NCI-H2107 (cell line): ENCODE measurements around the gene EPN2.
"Not testable (repeated sequence)": the region's sequence is repeated elsewhere in the genome, so short reads cannot be mapped to it uniquely, and the experiment has no call there.

Experiments used
- DNase-seq: peaks from one replicate; lab custom pipeline; 2025; lab: John Stamatoyannopoulos, UW

The EPN2 gene

GRCh38 chr17:19237139-19237388 lies at the start of gene EPN2:
EPN2 (plus strand) TSS chr17:19237366; CDS start chr17:19283120, 45,754 bp downstream.
- not testable (repeated sequence) for DNase-seq

- not testable (repeated sequence) for DNase-seq
Observed at GRCh38 chr17:19187883-19188869, 49.0 kb upstream of the EPN2 start.

DNA sequence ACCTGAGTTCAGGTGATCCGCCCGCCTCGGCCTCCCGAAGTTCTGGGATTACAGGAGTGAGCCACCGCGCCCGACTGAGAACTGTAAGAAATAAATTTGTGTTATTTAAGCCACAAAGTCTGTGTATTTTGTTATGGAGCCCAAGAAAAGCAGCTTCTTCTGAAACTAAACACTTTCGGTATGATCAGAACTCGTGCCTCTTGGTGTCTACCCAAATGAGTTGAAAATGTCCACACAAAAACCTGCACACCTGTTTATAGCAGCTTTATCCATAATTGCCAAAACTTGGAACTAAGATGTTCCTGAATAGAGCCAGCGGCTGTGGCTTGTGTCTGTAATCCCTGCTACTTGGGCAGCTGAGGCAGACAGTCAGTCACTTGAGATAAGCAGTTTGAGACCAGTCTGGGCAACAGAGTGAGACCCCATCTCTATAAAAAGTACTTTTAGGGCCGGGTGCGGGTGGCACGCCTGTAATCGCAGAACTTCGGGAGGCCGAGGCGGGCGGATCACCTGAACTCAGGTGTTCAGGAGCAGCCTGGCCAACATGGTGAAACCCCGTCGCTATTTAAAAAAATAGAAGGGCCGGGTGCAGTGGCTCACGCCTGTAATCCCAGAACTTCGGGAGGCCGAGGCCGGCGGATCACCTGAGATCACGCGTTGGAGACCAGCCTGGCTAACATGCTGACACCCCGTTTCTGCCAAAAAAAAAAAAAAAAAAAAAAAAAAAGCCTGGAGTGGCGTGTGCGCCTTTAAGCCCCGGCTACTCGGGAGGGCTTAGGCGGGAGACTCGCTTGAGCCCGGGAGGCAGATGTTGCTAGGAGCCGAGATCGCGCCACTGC lies 48.1 kb upstream of the EPN2 start:
- not testable (repeated sequence) for DNase-seq

- not testable (repeated sequence) for DNase-seq
Observed at GRCh38 chr17:19189781-19190405, 47.3 kb upstream of the EPN2 start.

DNA sequence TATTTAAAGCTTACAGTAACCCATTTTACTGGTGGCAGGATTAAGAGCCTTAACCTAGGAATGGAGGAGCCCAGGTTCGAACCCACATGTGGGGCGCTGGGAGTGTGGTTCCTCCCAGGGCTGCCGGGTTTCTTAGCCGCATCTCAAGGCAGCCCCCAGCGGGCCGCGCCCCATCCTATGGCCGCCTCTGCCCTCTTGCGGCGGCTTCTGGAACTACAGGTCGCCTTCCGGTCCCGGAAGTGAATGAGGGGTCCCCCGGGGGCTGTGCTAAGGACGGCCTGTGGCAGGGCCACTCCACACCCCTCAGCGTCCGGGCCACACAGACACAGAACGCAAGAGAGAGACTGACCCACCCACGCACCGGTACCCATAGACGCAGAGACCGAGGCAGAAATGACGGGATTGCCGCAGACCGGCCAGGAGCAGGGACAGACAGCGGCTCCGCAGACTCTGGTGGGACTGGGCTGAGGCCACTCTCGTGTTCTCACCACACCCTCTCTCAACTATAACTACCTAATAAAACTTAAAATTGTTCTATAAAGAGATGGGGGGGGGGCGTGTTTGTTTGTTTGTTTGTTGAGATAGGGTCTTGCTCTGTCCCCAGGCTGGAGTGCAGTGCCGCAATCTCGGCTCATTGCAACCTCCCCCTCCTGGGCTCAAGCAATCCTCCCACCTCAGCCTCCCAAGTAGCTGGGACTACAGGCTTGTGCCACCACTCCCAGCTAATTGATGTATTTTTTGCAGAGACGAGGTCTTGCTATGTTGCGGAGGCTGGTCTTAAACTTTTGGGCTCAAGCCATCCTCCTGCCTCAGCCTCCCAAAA lies 40.6 kb upstream of the EPN2 start:
- not testable (repeated sequence) for DNase-seq

- not testable (repeated sequence) for DNase-seq
Observed at GRCh38 chr17:19202448-19202847, 34.7 kb upstream of the EPN2 start.

- not testable (repeated sequence) for DNase-seq
Observed at GRCh38 chr17:19203429-19203828, 33.7 kb upstream of the EPN2 start.

DNA sequence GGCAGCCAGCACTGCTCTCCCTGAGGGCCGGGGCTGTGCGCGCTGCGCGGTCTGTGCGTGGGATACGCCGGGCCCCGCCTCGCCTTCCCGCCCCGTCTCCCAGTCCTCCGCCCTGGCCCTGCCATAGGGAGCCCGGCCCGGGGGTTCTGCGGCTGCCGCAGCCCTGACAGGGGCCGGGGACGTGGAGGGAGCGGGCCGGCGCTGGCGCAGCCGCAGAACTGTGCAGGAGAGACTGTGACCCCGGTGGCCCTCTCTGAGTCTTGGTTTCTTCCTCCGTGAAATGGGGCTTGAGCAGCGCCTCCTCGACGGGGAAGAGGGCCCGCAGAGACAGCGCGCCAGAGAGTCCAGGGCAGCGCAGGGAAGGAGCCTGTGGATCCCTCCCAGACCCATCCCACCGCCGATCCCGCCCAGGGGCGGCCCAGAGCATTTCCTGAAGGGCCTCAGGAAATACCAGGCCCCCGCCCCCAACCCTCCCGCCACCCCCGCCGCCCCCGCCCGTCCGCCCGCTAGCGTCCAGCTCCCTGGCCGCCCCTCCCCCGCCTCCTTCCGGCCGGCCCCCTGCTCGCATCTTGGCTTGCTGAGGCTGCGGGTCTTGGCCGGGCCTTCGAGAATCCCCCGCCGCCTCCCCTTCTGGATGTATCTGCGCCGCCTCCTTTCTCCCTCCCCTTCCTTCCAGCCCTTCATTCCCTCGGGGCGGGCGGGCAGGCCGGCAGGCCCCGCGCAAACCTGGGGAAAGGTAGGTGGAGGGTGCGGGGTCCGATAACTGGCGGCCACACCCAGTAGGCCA lies 21.9 kb upstream of the EPN2 start:
- DNase-seq: not testable (repeated sequence)

DNA sequence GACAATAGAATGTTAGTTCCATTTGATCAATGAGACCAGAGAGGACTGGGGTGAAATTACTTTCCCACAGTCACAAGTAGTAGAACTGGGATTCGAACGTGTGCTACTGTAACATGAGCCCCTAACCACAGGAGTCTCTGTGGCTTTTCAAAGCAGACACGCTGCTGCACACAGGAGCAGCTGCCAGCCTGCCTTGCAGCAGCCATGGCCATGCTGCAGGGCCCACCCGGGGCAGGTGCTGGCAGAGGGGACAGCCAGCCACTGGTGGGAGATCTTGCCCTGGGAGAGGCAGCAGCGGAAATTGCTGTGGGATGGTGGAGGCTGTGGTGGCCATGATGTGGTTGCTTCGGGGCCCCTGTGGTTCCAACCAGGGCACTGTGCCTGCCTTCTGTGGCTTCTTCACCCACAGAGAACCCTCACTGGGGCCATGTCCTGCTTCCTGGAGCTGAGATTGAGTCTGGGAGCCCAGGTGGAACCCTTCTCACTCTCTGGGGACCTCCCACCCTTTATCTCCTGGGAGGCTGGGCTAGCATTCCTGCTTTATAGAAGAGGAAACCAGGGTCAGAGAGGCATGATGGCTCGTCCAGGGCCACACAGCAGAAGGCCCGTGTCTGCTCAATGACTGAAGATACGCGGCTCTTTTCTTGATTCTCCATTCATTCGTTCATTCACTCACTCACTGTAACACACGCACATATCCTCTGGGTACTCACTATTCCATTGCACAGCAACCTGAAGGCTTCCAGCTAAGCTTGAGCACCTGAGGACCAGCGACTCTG lies 20.8 kb upstream of the EPN2 start:
- DNase-seq: not testable (repeated sequence)

DNA sequence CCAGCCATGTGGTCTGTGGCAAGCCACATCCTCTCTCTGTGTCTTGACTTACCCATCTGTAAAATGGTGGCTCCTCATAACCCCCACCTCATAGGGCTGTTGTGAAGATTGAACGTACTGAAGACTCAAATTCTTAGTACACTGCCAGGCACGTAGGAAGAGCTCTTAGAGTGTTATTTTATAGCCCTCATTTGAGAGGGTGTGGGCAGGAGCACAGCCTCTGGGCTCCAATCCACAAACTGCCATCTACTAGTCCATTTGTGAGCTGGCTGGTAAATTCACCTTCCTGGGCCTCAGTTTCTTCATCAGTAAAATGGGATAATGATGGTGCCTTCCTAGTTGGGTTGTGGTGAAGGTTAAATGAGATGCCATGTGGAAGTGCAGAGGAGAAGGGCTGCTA lies 18.3 kb upstream of the EPN2 start:
- not testable (repeated sequence) for DNase-seq

GRCh38 chr17:19219384-19219783 lies 17.8 kb upstream of the EPN2 start:
- not testable (repeated sequence) for DNase-seq

GRCh38 chr17:19220195-19220594 lies 17.0 kb upstream of the EPN2 start:
- DNase-seq: not testable (repeated sequence)

GRCh38 chr17:19226610-19227588 lies 10.3 kb upstream of the EPN2 start:
- DNase-seq: not testable (repeated sequence)

DNA sequence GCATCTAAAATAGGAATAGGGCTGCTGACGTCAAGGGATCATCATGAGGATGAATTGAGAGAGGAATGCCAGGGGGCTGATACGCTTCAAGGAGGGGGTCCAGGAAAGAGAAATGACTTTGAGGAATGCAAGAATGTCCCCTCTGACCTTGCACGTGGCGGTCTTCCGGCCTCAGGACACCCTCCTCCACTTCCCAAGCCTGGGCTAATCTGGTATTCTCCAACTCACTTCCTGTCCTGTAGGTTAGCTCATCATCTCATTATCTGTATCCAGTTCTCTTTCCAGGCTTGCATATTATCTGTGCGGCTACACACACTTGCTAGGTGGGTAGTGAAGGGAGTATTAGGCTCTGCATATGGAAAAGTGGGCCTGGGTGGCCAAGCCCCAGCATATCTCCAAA lies 2.5 kb upstream of the EPN2 start:
- not testable (repeated sequence) for DNase-seq

GRCh38 chr17:19236351-19237138 lies 621 bp upstream of the EPN2 start:
- DNase-seq: not testable (repeated sequence)

DNA sequence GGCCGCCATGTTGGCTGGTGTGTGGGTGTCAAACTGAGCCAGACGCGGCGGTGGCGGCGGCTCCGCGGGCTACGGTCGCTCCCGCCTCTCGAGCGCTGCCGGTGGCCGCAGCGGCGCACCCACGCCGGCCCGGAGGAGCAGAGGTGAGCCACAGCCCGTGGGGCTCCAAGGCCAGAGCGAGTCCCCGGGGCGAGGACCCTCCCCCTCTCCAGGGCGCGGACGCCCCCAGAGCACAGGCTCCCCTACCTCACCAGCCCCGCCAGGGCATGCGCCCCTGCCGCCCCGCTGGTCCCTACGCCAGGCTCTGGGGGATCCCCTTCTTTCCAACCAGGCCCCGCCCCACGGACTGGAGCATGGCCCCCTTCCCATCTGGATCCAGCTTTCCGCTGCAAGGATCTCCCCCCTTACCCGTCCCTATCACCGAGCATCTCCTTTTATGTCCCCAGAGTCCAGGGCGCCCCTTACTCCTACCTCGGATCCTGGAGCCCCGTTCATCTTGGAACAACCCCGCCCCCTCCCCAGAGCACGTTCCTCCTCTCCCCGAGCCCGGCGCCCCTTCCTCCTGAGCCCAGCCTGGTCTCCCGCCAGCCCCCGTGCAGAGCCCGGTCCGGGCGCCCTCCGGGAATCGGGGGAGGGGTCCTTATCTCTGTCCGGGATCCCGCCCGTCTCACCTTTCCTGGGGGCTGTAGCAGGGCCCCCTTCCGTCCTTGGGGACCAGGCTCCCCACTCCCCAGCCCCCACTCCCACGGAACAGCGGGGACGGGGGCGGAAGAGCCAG lies 412 bp downstream of the EPN2 start:
- no peak for DNase-seq

DNA sequence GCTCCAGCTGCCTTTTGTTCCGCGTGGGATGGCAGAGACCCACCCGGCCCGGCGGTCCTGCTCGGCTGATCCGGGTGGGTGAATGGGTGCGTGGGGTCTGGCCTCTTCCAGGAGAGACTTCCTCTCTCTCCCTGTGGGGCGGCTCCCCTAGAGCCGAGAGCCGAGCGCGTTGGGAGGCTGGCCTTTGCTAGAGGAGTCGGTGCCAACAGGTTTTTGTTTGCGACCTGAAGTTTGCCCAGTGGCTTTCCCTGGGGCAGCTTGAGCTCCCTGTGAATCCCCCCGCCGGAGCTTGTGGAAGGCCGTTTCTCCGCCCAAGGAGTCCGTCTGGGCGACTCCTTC lies 970 bp downstream of the EPN2 start:
- no peak for DNase-seq
